Type B pancreatic cell (in vitro differentiated cells): ENCODE measurements around the gene KCTD11. TPM values are rescaled to one million over a fixed set of nuclear protein-coding genes. Genes with fewer than 3 reads are reported as not detected.

Experiments
- DNase-seq: peaks from one replicate; pipeline ENCODE4 v3.0.0; 2021; ENCODE audit warnings: mixed read lengths; ENCODE audit not compliant: unreplicated experiment; ENCODE audit errors: extremely low spot score
- H3K27ac Mint-ChIP-seq: 2 replicates; pipeline ENCODE4 v1.8.0; 2021; ENCODE audit warnings: mild to moderate bottlenecking, mixed read lengths
- H3K27me3 Mint-ChIP-seq: 2 replicates; pipeline ENCODE4 v1.8.0; 2021; ENCODE audit warnings: mixed read lengths
- H3K36me3 Mint-ChIP-seq: 2 replicates; pipeline ENCODE4 v1.8.0; 2021; ENCODE audit warnings: mixed read lengths
- H3K4me1 Mint-ChIP-seq: one replicate; pipeline ENCODE4 v1.8.0; 2021; ENCODE audit warnings: mixed read lengths; ENCODE audit not compliant: unreplicated experiment
- H3K4me3 Mint-ChIP-seq: 2 replicates; pipeline ENCODE4 v1.8.0; 2021; ENCODE audit warnings: mild to moderate bottlenecking, mixed read lengths
- H3K9me3 Mint-ChIP-seq: 2 replicates; pipeline ENCODE4 v1.8.0; 2021; ENCODE audit warnings: mixed read lengths
- total RNA-seq: library from RNA; stranded (reverse); gene quantifications from 2 replicates; pipeline ENCODE4 v1.2.1, GENCODE V29; 2021; ENCODE audit warnings: low replicate concordance
- TF ChIP-seq, protein P1 (sequence below): fragments of 200-600 bp; sonication (generic); conservative IDR thresholded peaks from 2 replicates; pipeline ENCODE4 v1.5.0; 2021; ENCODE audit warnings: antibody characterized with exemption, mild to moderate bottlenecking

KCTD11 gene
- total RNA-seq, 1 donor from 2014 or later, result 9.5 TPM

- Mint-ChIP-seq H3K36me3 (peaks cover 3% of the 10 kb centered on the region), H3K27me3 (no peaks in the 10 kb centered on the region), H3K27ac (no peak overlapping the region), H3K9me3 (no peaks in the 10 kb centered on the region), H3K4me3 (no peak overlapping the region), H3K4me1 (peaks cover 21% of the 10 kb centered on the region)
- TF ChIP-seq, protein P1, sequence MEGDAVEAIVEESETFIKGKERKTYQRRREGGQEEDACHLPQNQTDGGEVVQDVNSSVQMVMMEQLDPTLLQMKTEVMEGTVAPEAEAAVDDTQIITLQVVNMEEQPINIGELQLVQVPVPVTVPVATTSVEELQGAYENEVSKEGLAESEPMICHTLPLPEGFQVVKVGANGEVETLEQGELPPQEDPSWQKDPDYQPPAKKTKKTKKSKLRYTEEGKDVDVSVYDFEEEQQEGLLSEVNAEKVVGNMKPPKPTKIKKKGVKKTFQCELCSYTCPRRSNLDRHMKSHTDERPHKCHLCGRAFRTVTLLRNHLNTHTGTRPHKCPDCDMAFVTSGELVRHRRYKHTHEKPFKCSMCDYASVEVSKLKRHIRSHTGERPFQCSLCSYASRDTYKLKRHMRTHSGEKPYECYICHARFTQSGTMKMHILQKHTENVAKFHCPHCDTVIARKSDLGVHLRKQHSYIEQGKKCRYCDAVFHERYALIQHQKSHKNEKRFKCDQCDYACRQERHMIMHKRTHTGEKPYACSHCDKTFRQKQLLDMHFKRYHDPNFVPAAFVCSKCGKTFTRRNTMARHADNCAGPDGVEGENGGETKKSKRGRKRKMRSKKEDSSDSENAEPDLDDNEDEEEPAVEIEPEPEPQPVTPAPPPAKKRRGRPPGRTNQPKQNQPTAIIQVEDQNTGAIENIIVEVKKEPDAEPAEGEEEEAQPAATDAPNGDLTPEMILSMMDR, result no peak
- no peak for DNase-seq
These were observed 26.9 kb upstream of the KCTD11 start for GRCh38 chr17:7325031-7325528.

DNA sequence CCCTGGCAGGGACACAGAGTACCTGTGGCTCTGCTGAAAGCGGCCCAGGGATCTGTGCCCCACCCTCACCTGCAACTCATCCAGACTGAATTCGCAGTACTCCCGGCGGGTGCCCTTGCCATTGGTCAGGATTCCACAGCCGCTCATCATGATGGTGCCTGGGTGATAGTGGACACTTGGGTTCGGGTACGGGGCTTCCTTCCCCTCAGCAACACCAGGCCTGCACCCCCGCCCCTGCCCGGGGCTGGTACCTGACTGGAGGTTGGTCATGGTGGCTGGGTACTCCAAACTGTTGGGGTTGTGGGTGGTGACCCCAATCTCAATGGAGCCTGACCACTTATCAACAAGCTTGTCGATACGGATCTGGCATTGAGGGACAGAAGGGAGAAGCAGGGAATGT is 25.8 kb upstream of the KCTD11 start:
- DNase-seq, result no peak
- Mint-ChIP-seq H3K27me3 (no peaks in the 10 kb centered on the region), H3K27ac (no peak overlapping the region), H3K4me3 (no peak overlapping the region), H3K36me3 (peaks cover 3% of the 10 kb centered on the region), H3K4me1 (peaks cover 22% of the 10 kb centered on the region), H3K9me3 (no peaks in the 10 kb centered on the region)
- TF ChIP-seq, protein P1, result no peak

GRCh38 chr17:7327056-7327455 is 24.9 kb upstream of the KCTD11 start:
- Mint-ChIP-seq H3K4me3 (no peak overlapping the region), H3K36me3 (no peaks in the 10 kb centered on the region), H3K9me3 (no peaks in the 10 kb centered on the region), H3K27me3 (no peaks in the 10 kb centered on the region), H3K27ac (no peak overlapping the region), H3K4me1 (peaks cover 22% of the 10 kb centered on the region)
- DNase-seq, result no peak
- TF ChIP-seq, protein P1, result no peak

- Mint-ChIP-seq H3K4me3 (peak overlapping the region; percentile 65), H3K9me3 (no peaks in the 10 kb centered on the region), H3K4me1 (peaks cover 22% of the 10 kb centered on the region), H3K36me3 (no peaks in the 10 kb centered on the region), H3K27me3 (no peaks in the 10 kb centered on the region), H3K27ac (no peak overlapping the region)
- DNase-seq, result no peak
- TF ChIP-seq, protein P1, result no peak
These were observed 24.5 kb upstream of the KCTD11 start for GRCh38 chr17:7327501-7327900.

- H3K4me1 Mint-ChIP-seq, result peaks cover 22% of the 10 kb centered on the region
- H3K36me3 Mint-ChIP-seq, result no peaks in the 10 kb centered on the region
- DNase-seq, result no peak
- peak overlapping the region; percentile 93 for H3K4me3 Mint-ChIP-seq
- H3K9me3 Mint-ChIP-seq, result no peaks in the 10 kb centered on the region
- peak overlapping the region; percentile 93 for H3K27ac Mint-ChIP-seq
- TF ChIP-seq, protein P1, result no peak
- no peaks in the 10 kb centered on the region for H3K27me3 Mint-ChIP-seq
These were observed 24.0 kb upstream of the KCTD11 start for GRCh38 chr17:7328009-7328408.
